H1 (cell line): ENCODE measurements around the gene ZBTB1. TPM values are rescaled to one million over a fixed set of nuclear protein-coding genes. Genes with fewer than 3 reads are reported as not detected.

Source experiments
- CTCF ChIA-PET: fragments of 300-600 bp; sonication (Branson Sonifier 250); formaldehyde crosslinking; loops from one replicate; lab custom pipeline; 2021; ENCODE audit not compliant: partially characterized antibody; lab: Charles Lee
- POLR2A ChIA-PET: fragments of 300-600 bp; sonication (Branson Sonifier 250); formaldehyde crosslinking; loops from one replicate; lab custom pipeline; 2021; ENCODE audit warnings: inconsistent platforms; ENCODE audit not compliant: partially characterized antibody; lab: Charles Lee
- DNase-seq, 2 experiments: peaks; one replicate each; pipeline versions ENCODE4 v3.0.0 to v3.0.0-alpha.2; 2010 to 2022; ENCODE audit warnings: low spot score in 2 of 2, low read depth in 1 of 2, mixed read lengths in 1 of 2
- FAIRE-seq: peaks from 2 replicates; lab custom pipeline; 2011; peaks lifted over from hg19 to GRCh38; lab: Jason Lieb, UNC
- H2AFZ ChIP-seq: 2 replicates; pipeline ENCODE4 v1.8.1; 2012; ENCODE audit warnings: low read length, inconsistent platforms
- H2AK5ac ChIP-seq: 2 replicates; pipeline ENCODE4 v1.6.1; 2013; ENCODE audit warnings: low read depth, low read length
- H2BK120ac ChIP-seq: replicated peaks from 2 replicates; pipeline ENCODE3; 2013; ENCODE audit warnings: low read depth, low read length, inconsistent platforms
- H2BK12ac ChIP-seq: 2 replicates; pipeline ENCODE4 v1.6.1; 2013; ENCODE audit warnings: low read depth, low read length
- H2BK15ac ChIP-seq: 2 replicates; pipeline ENCODE4 v1.6.1; 2013; ENCODE audit warnings: low read length
- H2BK20ac ChIP-seq: 2 replicates; pipeline ENCODE4 v1.6.1; 2013; ENCODE audit warnings: low read length
- H2BK5ac ChIP-seq: 2 replicates; pipeline ENCODE4 v1.6.1; 2013; ENCODE audit warnings: low read depth, low read length
- H3K14ac ChIP-seq: 2 replicates; pipeline ENCODE4 v1.6.1; 2013; ENCODE audit warnings: inconsistent platforms; ENCODE audit not compliant: insufficient read length
- H3K18ac ChIP-seq: 2 replicates; pipeline ENCODE4 v1.6.1; 2013; ENCODE audit warnings: low read length; ENCODE audit errors: extremely low read depth
- H3K23ac ChIP-seq: 2 replicates; pipeline ENCODE4 v1.6.1; 2013; ENCODE audit warnings: inconsistent platforms; ENCODE audit not compliant: insufficient read length
- H3K23me2 ChIP-seq: 2 replicates; pipeline ENCODE4 v1.6.1; 2013; ENCODE audit warnings: low read depth, low read length
- H3K27ac ChIP-seq: 2 replicates; pipeline ENCODE4 v1.6.1; 2011; ENCODE audit warnings: low read depth, low read length, inconsistent platforms
- H3K27me3 ChIP-seq, 4 experiments: replicated peaks in 1 of 4; 1 replicate in 1 of 4; 2 replicates in 3 of 4; pipeline versions ENCODE4 v1.6.1 to v1.8.1; 2011 to 2013; ENCODE audit warnings: low read length in 3 of 4, mild to moderate bottlenecking in 3 of 4, inconsistent platforms in 2 of 4, mixed read lengths in 2 of 4, moderate library complexity in 1 of 4; ENCODE audit not compliant: control insufficient read depth in 3 of 4, insufficient read depth in 3 of 4; ENCODE audit errors: extremely low read depth in 1 of 4
- H3K36me3 ChIP-seq, 4 experiments: 2 replicates each; pipeline versions ENCODE4 v1.6.1 to v1.8.1; 2011 to 2013; ENCODE audit warnings: mild to moderate bottlenecking in 4 of 4, low read length in 3 of 4, moderate library complexity in 2 of 4, control low read depth in 1 of 4, inconsistent platforms in 1 of 4; ENCODE audit not compliant: insufficient read depth in 4 of 4, control insufficient read depth in 2 of 4
- H3K4ac ChIP-seq: replicated peaks from 2 replicates; pipeline ENCODE3; 2013; ENCODE audit warnings: low read length, low read depth, mixed read lengths, inconsistent platforms; ENCODE audit not compliant: insufficient read length
- H3K4me1 ChIP-seq, 4 experiments: replicated peaks in 1 of 4; 1 replicate in 1 of 4; 2 replicates in 3 of 4; pipeline versions ENCODE4 v1.6.1 to v1.8.1; 2011 to 2013; ENCODE audit warnings: low read length in 3 of 4, inconsistent platforms in 2 of 4, mixed read lengths in 1 of 4; ENCODE audit not compliant: insufficient read depth in 4 of 4, control insufficient read depth in 3 of 4
- H3K4me2 ChIP-seq, 2 experiments: 2 replicates each; pipeline versions ENCODE4 v1.6.1 to v1.8.1; 2011 to 2013; ENCODE audit warnings: low read depth in 2 of 2, low read length in 2 of 2, control low read depth in 1 of 2, inconsistent platforms in 1 of 2, mild to moderate bottlenecking in 1 of 2; ENCODE audit not compliant: insufficient read depth in 1 of 2
- H3K4me3 ChIP-seq, 4 experiments: fragments of 200-600, 300-600 bp in 1 of 4; sonication (generic), shearing (Covaris generic), sonication (Bioruptor Twin) in 1 of 4; 2 replicates each; pipeline versions ENCODE4 v1.5.1 to v1.8.1; 2011 to 2016; ENCODE audit warnings: low read length in 4 of 4, low read depth in 3 of 4, control low read depth in 2 of 4, inconsistent platforms in 2 of 4, mild to moderate bottlenecking in 2 of 4, mixed read lengths in 1 of 4, moderate library complexity in 1 of 4; ENCODE audit not compliant: insufficient read depth in 2 of 4; ENCODE audit errors: extremely low read depth in 1 of 4
- H3K56ac ChIP-seq: replicated peaks from 2 replicates; pipeline ENCODE3; 2013; ENCODE audit warnings: low read depth, mild to moderate bottlenecking, mixed read lengths, low read length, inconsistent platforms; ENCODE audit not compliant: insufficient read length
- H3K79me1 ChIP-seq: 2 replicates; pipeline ENCODE4 v1.6.1; 2013; ENCODE audit warnings: low read depth, low read length, control low read depth
- H3K79me2 ChIP-seq, 2 experiments: 2 replicates each; pipeline versions ENCODE4 v1.6.1 to v1.8.1; 2012 to 2013; ENCODE audit warnings: low read length in 2 of 2, mild to moderate bottlenecking in 2 of 2, inconsistent platforms in 1 of 2; ENCODE audit not compliant: insufficient read depth in 2 of 2, control insufficient read depth in 1 of 2
- H3K9ac ChIP-seq, 4 experiments: replicated peaks in 1 of 4; 1 replicate in 1 of 4; 2 replicates in 3 of 4; pipeline versions ENCODE4 v1.6.1 to v1.8.1; 2011 to 2013; ENCODE audit warnings: low read depth in 3 of 4, low read length in 3 of 4, control low read depth in 2 of 4, mild to moderate bottlenecking in 2 of 4, moderate library complexity in 2 of 4, inconsistent platforms in 1 of 4; ENCODE audit errors: extremely low read depth in 1 of 4
- H3K9me3 ChIP-seq, 2 experiments: 2 replicates each; pipeline versions ENCODE4 v1.6.1 to v1.8.1; 2012 to 2013; ENCODE audit warnings: mild to moderate bottlenecking in 2 of 2, moderate library complexity in 2 of 2, control low read depth in 1 of 2, inconsistent platforms in 1 of 2, low read depth in 1 of 2, low read length in 1 of 2, mixed read lengths in 1 of 2; ENCODE audit not compliant: insufficient read depth in 2 of 2
- H4K20me1 ChIP-seq, 2 experiments: replicated peaks in 1 of 2; 2 replicates each; pipeline versions ENCODE3 to v1.8.1; 2011 to 2013; ENCODE audit warnings: inconsistent platforms in 2 of 2, low read length in 2 of 2, mild to moderate bottlenecking in 1 of 2; ENCODE audit not compliant: insufficient read depth in 2 of 2, control insufficient read depth in 1 of 2
- H4K5ac ChIP-seq: 2 replicates; pipeline ENCODE4 v1.6.1; 2013; ENCODE audit warnings: low read length, low read depth, mixed read lengths, inconsistent platforms; ENCODE audit not compliant: insufficient read length
- H4K8ac ChIP-seq: 2 replicates; pipeline ENCODE4 v1.8.0; 2013; ENCODE audit warnings: mild to moderate bottlenecking, moderate library complexity, low read length, inconsistent platforms; ENCODE audit not compliant: insufficient read depth; ENCODE audit errors: extremely low read depth
- H4K91ac ChIP-seq: replicated peaks from 2 replicates; pipeline ENCODE3; 2013; ENCODE audit warnings: low read length, mixed read lengths, inconsistent platforms; ENCODE audit not compliant: insufficient read length
- ATF3 ChIP-seq: IDR thresholded peaks from 2 replicates; pipeline ENCODE4 v1.6.1; 2011; ENCODE audit warnings: low read depth, mild to moderate bottlenecking, low read length; ENCODE audit not compliant: insufficient read depth
- BCL11A ChIP-seq, 2 experiments: IDR thresholded peaks; one replicate each; pipeline ENCODE4 v1.6.1; 2011; ENCODE audit warnings: low read depth in 2 of 2, low read length in 2 of 2, mild to moderate bottlenecking in 2 of 2
- CTBP2 ChIP-seq: IDR thresholded peaks from 2 replicates; pipeline ENCODE4 v1.7.0; 2011; ENCODE audit warnings: borderline replicate concordance, mild to moderate bottlenecking, moderate library complexity, mixed read lengths, low read length; ENCODE audit not compliant: insufficient read depth, insufficient read length
- HDAC2 ChIP-seq, 2 experiments: fragments of 300-600 bp in 1 of 2; sonication (generic) in 1 of 2; IDR thresholded peaks; 2 replicates each; pipeline ENCODE4 v1.6.1; 2011 to 2012; ENCODE audit warnings: low read depth in 2 of 2, low read length in 2 of 2, mild to moderate bottlenecking in 2 of 2, moderate library complexity in 2 of 2, borderline replicate concordance in 1 of 2, inconsistent platforms in 1 of 2
- JUND ChIP-seq: IDR thresholded peaks from 2 replicates; pipeline ENCODE4 v1.6.1; 2011; ENCODE audit warnings: mild to moderate bottlenecking, improper control_type of control experiment, low read length
- KDM5A ChIP-seq: fragments of 200-600 bp; IDR thresholded peaks from 2 replicates; pipeline ENCODE4 v1.7.1; 2012; ENCODE audit warnings: mild to moderate bottlenecking, low read length, inconsistent platforms, mixed read lengths
- RXRA ChIP-seq: IDR thresholded peaks from 2 replicates; pipeline ENCODE4 v1.6.1; 2011; ENCODE audit warnings: low read depth, mild to moderate bottlenecking, low read length, moderate library complexity; ENCODE audit not compliant: insufficient read depth
- SP2 ChIP-seq: IDR thresholded peaks from 2 replicates; pipeline ENCODE4 v1.6.1; 2012; ENCODE audit warnings: mild to moderate bottlenecking, low read length, inconsistent platforms
- SP4 ChIP-seq: IDR thresholded peaks from 2 replicates; pipeline ENCODE4 v1.6.1; 2012; ENCODE audit warnings: low read length, inconsistent platforms
- SRF ChIP-seq: IDR thresholded peaks from 2 replicates; pipeline ENCODE4 v1.6.1; 2011; ENCODE audit warnings: mild to moderate bottlenecking, low read depth, low read length, moderate library complexity
- YY1 ChIP-seq: IDR thresholded peaks from 2 replicates; pipeline ENCODE4 v1.6.1; 2011; ENCODE audit warnings: low read depth, mild to moderate bottlenecking, low read length
- WGBS, 2 experiments: shearing (Covaris generic) in 1 of 2; methylation state at CpG; one replicate each; pipeline versions ENCODE4 v1.1.6 to v1.1.7; 2013 to 2015; ENCODE audit warnings: low lambda C conversion rate in 2 of 2, mixed read lengths in 2 of 2, inconsistent platforms in 1 of 2, low coverage in 1 of 2, missing lambda C conversion rate in 1 of 2; ENCODE audit not compliant: insufficient replicate concordance in 2 of 2, insufficient coverage in 1 of 2, insufficient read length in 1 of 2; ENCODE audit errors: extremely low coverage in 1 of 2, missing lambda C conversion rate in 1 of 2; 5-methylcytosine and 5-hydroxymethylcytosine counted together
- polyA plus RNA-seq, 7 experiments: library from polyadenylated mRNA; depleted of rRNA in 3 of 7; stranded (reverse) in 5 of 7; unstranded in 2 of 7; fragments of >200 nt in 5 of 7; fragments of 200-250 nt in 2 of 7; gene quantifications; 1 replicate in 5 of 7; 2 replicates in 1 of 7; 4 replicates in 1 of 7; pipeline versions ENCODE4 v1.2.1 to v1.2.3, GENCODE V29; 2011 to 2013; ENCODE audit warnings: missing spikeins in 2 of 7, mixed read lengths in 2 of 7
- total RNA-seq: library from RNA; stranded (reverse); fragmentation: NEBNext Ultra II Directional; extraction: Animal tissue kit (Norgen Biotek cat#: 25700); gene quantifications from 2 replicates; pipeline ENCODE4 v1.2.1, GENCODE V29; 2021

The ZBTB1 gene
- total and polyA plus RNA-seq, 2 of the 8 experiments (the other 6 are each of a cell fraction or from before 2014, with no cell fraction given) = 13.6 to 27.5 TPM

GRCh38 chr14:64467101-64467500 lies 37.5 kb upstream of the ZBTB1 start:
- no peak overlapping the region for H3K27ac ChIP-seq
- TF ChIP-seq KDM5A (no peak), BCL11A (IDR thresholded peaks at IDR 0.05; ENCODE audit: low read depth in 2 of 2, low read length in 2 of 2) (no peak), RXRA (no peak), HDAC2 (IDR thresholded peaks at IDR 0.05; ENCODE audit: borderline replicate concordance in 1 of 2, low read depth in 2 of 2, low read length in 2 of 2) (no peak), YY1 (no peak), SP4 (no peak), SRF (no peak), ATF3 (no peak), JUND (no peak), SP2 (no peak), CTBP2 (no peak)

More at GRCh38 chr14:64467101-64467500, 37.5 kb upstream of the ZBTB1 start:
- Histone ChIP-seq H2BK5ac (no peak overlapping the region), H3K9me3 (no peaks in the 10 kb centered on the region), H2BK12ac (no peak overlapping the region), H3K14ac (no peak overlapping the region), H2BK20ac (no peak overlapping the region), H4K8ac (no peak overlapping the region), H3K23ac (no peak overlapping the region), H3K79me1 (no peaks in the 10 kb centered on the region), H4K91ac (no peak overlapping the region), H4K5ac (no peak overlapping the region), H3K4me1 (peaks cover 0 to 6% (median 4%) of the 10 kb centered on the region in 4 experiments; a peak in 4 of 7 replicates), H3K4me3 (no peak overlapping the region), H3K36me3 (no peaks in the 10 kb centered on the region; a peak in 1 of 8 replicates), H3K27me3 (no peaks in the 10 kb centered on the region), H3K79me2 (no peaks in the 10 kb centered on the region), H3K4ac (no peak overlapping the region), H3K4me2 (no peak overlapping the region), H2BK120ac (no peak overlapping the region), H3K9ac (no peak overlapping the region), H2AK5ac (no peak overlapping the region), H4K20me1 (peaks cover 0 to 4% of the 10 kb centered on the region in 2 experiments), H3K18ac (no peak overlapping the region), H2AFZ (no peak overlapping the region), H3K23me2 (peaks cover 13% of the 10 kb centered on the region), H2BK15ac (no peak overlapping the region), H3K56ac (no peak overlapping the region)
- no peak for FAIRE-seq
- ChIA-PET POLR2A (interaction anchor here (1.0 to 6.1 kb wide), 4 partner anchors 9 to 130 kb away, joined by 3 to 52 read pairs (median 6); partner anchors contain the start of genes ZBTB1 and ZBTB25), CTCF (interaction anchor here (0.7 to 2.0 kb wide), 4 partner anchors 9 to 124 kb away, joined by 3 to 6 read pairs (median 3); no protein-coding TSS in a partner anchor)
- no peak for DNase-seq
- WGBS, 2 experiments = 83% methylated on average over 3 of the region's 3 CpGs; no CpG with 5 or more reads in 1 of the 2 experiments
